HG03432 (cell line): ENCODE measurements around the gene ARHGEF28.

Source experiments
- ATAC-seq: cut with Tn5 transposase; IDR thresholded peaks from one replicate; pipeline ENCODE4 v1.9.1; 2021; ENCODE audit warnings: mild to moderate bottlenecking, moderate library complexity; ENCODE audit not compliant: unreplicated experiment

ARHGEF28 gene

GRCh38 chr5:73692166-73692640 lies 66.2 kb downstream of the ARHGEF28 start:
- peak; percentile 35 for ATAC-seq

GRCh38 chr5:73692981-73693380 lies 67.0 kb downstream of the ARHGEF28 start:
- no peak for ATAC-seq

- peak; percentile 15 for ATAC-seq
Measured at GRCh38 chr5:73693573-73694061, 67.6 kb downstream of the ARHGEF28 start.

- peak; percentile 82 for ATAC-seq
Measured at GRCh38 chr5:73694089-73694488, 68.1 kb downstream of the ARHGEF28 start.

- no peak for ATAC-seq
Measured at GRCh38 chr5:73698011-73698410, 72.0 kb downstream of the ARHGEF28 start.

GRCh38 chr5:73701566-73701965 lies 75.6 kb downstream of the ARHGEF28 start:
- ATAC-seq, result no peak

GRCh38 chr5:73702534-73702933 lies 76.5 kb downstream of the ARHGEF28 start:
- no peak for ATAC-seq

GRCh38 chr5:73702951-73703350 lies 77.0 kb downstream of the ARHGEF28 start:
- ATAC-seq, result no peak

- ATAC-seq, result no peak
Measured at GRCh38 chr5:73705364-73705763, 79.4 kb downstream of the ARHGEF28 start.

GRCh38 chr5:73706963-73707362 lies 81.0 kb downstream of the ARHGEF28 start:
- ATAC-seq, result no peak

- ATAC-seq, result no peak
Measured at GRCh38 chr5:73709536-73710129, 83.6 kb downstream of the ARHGEF28 start.

- ATAC-seq, result no peak
Measured at GRCh38 chr5:73716284-73716808, 90.3 kb downstream of the ARHGEF28 start.

- ATAC-seq, result no peak
Measured at GRCh38 chr5:73718762-73719161, 92.8 kb downstream of the ARHGEF28 start.

GRCh38 chr5:73719632-73720031 lies 93.6 kb downstream of the ARHGEF28 start:
- ATAC-seq, result no peak

- no peak for ATAC-seq
Measured at GRCh38 chr5:73722231-73722630, 96.2 kb downstream of the ARHGEF28 start.

GRCh38 chr5:73726071-73726470 lies 100.1 kb downstream of the ARHGEF28 start:
- ATAC-seq, result no peak

GRCh38 chr5:73726606-73727231 lies 100.7 kb downstream of the ARHGEF28 start:
- no peak for ATAC-seq

GRCh38 chr5:73727470-73727869 lies 101.5 kb downstream of the ARHGEF28 start:
- ATAC-seq, result no peak

- no peak for ATAC-seq
Measured at GRCh38 chr5:73728493-73729273, 102.7 kb downstream of the ARHGEF28 start.

- ATAC-seq, result no peak
Measured at GRCh38 chr5:73729329-73729728, 103.3 kb downstream of the ARHGEF28 start.

GRCh38 chr5:73732045-73732444 lies 106.0 kb downstream of the ARHGEF28 start:
- no peak for ATAC-seq
